Breast epithelium (tissue), 4 donors: ENCODE measurements around the gene MTG1. TPM values are rescaled to one million over a fixed set of nuclear protein-coding genes. Genes with fewer than 3 reads are reported as not detected.

Experiments used
- DNase-seq, 2 donors: peaks; one replicate each; pipeline ENCODE4 v3.0.0-alpha.2; 2019; ENCODE audit warnings: low spot score in 2 of 2
- H3K27ac ChIP-seq, 2 donors: fragments of 200-600 bp; sonication (generic) in 1 of 2; one replicate each; pipeline ENCODE4 v1.5.1; 2016 to 2019; ENCODE audit warnings: mild to moderate bottlenecking in 1 of 2
- H3K27me3 ChIP-seq, 2 donors: fragments of 200-600 bp; sonication (generic) in 1 of 2; one replicate each; pipeline versions ENCODE4 v1.5.1 to v1.6.0; 2017 to 2019; ENCODE audit warnings: control low read depth in 1 of 2, mild to moderate bottlenecking in 1 of 2
- H3K36me3 ChIP-seq: fragments of 200-600 bp; one replicate; pipeline ENCODE4 v1.5.1; 2019
- H3K4me1 ChIP-seq, 2 donors: fragments of 200-600 bp; sonication (generic); one replicate each; pipeline ENCODE4 v1.5.1; 2016 to 2019; ENCODE audit warnings: control low read depth in 1 of 2
- H3K4me3 ChIP-seq, 3 donors: fragments of 200-600 bp; sonication (generic); 1 replicate in 2 of 3; 2 replicates in 1 of 3; pipeline ENCODE4 v1.5.1; 2016 to 2019; ENCODE audit warnings: mild to moderate bottlenecking in 3 of 3, moderate library complexity in 2 of 3
- H3K9me3 ChIP-seq, 2 donors: fragments of 200-600 bp; sonication (generic) in 1 of 2; one replicate each; pipeline ENCODE4 v1.5.1; 2016 to 2019; ENCODE audit warnings: control low read depth in 1 of 2
- POLR2A ChIP-seq: fragments of 450-650 bp; IDR thresholded peaks from one replicate; pipeline ENCODE4 v1.6.1; 2016; ENCODE audit warnings: antibody characterized with exemption, mild to moderate bottlenecking, moderate library complexity
- POLR2AphosphoS5 ChIP-seq, 3 donors: sonication (generic); formaldehyde crosslinking; IDR thresholded peaks; one replicate each; pipeline ENCODE4 v1.6.1; 2017; ENCODE audit warnings: antibody characterized with exemption in 3 of 3
- intact Hi-C: fragments of 100-400 bp; cut with DNase I; formaldehyde crosslinking; loops from one replicate; pipeline ENCODE4 v1.15.1; 2023; ENCODE audit warnings: low total_unique reads
- total RNA-seq, 3 donors: library from RNA; depleted of rRNA; stranded (reverse); fragments of >200 nt; gene quantifications; one replicate each; pipeline ENCODE4 v1.1.0, GENCODE V29; 2016
- TF ChIP-seq, protein P1 (sequence below), 3 donors: fragments of 450-650 bp; IDR thresholded peaks; one replicate each; pipeline ENCODE4 v1.5.1; 2016 to 2017; ENCODE audit warnings: antibody characterized with exemption in 3 of 3, mild to moderate bottlenecking in 3 of 3, moderate library complexity in 3 of 3

The MTG1 gene
- total RNA-seq, 3 donors from 2014 or later = 22.9 to 56.4 (median 37.0) TPM

DNA sequence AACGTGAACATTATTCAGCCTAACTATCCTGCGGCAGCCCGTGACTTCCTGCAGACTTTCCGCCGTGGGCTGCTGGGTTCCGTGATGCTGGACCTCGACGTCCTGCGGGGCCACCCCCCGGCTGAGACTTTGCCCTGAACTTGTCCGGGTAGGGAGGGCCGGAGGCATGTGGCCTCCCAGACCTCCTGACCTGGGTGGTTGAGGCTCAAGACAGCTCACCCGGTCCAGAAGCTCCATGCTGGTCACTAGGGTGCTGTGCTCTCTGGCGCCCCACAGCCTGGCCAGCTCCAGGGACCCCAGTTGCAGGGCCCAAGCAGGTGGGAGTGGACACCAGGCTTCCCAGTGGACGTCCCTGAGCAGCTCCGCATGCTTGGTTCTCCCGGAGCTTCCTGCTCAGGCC is 26.1 kb downstream of the MTG1 start:
- no peaks in the 10 kb centered on the region for H3K9me3 ChIP-seq
- no peak overlapping the region for H3K27ac ChIP-seq
- TF ChIP-seq POLR2AphosphoS5 (IDR thresholded peaks at IDR 0.05) (no peak), POLR2A (no peak)
- TF ChIP-seq, protein P1, sequence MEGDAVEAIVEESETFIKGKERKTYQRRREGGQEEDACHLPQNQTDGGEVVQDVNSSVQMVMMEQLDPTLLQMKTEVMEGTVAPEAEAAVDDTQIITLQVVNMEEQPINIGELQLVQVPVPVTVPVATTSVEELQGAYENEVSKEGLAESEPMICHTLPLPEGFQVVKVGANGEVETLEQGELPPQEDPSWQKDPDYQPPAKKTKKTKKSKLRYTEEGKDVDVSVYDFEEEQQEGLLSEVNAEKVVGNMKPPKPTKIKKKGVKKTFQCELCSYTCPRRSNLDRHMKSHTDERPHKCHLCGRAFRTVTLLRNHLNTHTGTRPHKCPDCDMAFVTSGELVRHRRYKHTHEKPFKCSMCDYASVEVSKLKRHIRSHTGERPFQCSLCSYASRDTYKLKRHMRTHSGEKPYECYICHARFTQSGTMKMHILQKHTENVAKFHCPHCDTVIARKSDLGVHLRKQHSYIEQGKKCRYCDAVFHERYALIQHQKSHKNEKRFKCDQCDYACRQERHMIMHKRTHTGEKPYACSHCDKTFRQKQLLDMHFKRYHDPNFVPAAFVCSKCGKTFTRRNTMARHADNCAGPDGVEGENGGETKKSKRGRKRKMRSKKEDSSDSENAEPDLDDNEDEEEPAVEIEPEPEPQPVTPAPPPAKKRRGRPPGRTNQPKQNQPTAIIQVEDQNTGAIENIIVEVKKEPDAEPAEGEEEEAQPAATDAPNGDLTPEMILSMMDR (IDR thresholded peaks at IDR 0.05) = no peak
- intact Hi-C loops = no loop called here
- no peak overlapping the region for H3K4me3 ChIP-seq
- DNase-seq = no peak
- peaks cover 0 to 3% of the 10 kb centered on the region in 2 donors for H3K27me3 ChIP-seq
- no peaks in the 10 kb centered on the region for H3K36me3 ChIP-seq
- no peaks in the 10 kb centered on the region for H3K4me1 ChIP-seq

DNA sequence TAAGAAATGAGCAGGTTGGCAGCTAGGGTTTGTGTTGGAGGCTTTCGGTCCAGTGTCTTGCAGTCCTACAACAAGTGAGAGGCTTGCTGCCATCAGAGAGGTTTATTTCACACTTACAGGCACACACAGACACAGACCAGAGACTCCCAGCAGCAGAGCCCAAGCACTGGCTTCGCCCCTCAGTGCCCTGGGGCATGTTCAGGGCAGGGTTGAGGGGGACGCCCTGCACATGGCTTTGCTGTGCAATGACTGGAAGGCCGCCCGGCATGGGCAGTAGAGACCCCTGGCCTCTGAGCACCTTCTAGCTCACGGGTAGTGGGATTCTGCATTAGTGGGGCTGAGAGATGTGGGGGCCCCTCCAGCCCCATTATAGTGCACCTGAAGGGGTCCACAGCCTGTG is 26.6 kb downstream of the MTG1 start:
- TF ChIP-seq, protein P1 (IDR thresholded peaks at IDR 0.05) = no peak
- H3K27ac ChIP-seq = no peak overlapping the region
- DNase-seq = no peak
- H3K36me3 ChIP-seq = no peaks in the 10 kb centered on the region
- no peak overlapping the region for H3K4me3 ChIP-seq
- no peaks in the 10 kb centered on the region for H3K9me3 ChIP-seq
- no peaks in the 10 kb centered on the region for H3K4me1 ChIP-seq
- intact Hi-C loops = no loop called here
- peaks cover 0 to 3% of the 10 kb centered on the region in 2 donors for H3K27me3 ChIP-seq

DNA sequence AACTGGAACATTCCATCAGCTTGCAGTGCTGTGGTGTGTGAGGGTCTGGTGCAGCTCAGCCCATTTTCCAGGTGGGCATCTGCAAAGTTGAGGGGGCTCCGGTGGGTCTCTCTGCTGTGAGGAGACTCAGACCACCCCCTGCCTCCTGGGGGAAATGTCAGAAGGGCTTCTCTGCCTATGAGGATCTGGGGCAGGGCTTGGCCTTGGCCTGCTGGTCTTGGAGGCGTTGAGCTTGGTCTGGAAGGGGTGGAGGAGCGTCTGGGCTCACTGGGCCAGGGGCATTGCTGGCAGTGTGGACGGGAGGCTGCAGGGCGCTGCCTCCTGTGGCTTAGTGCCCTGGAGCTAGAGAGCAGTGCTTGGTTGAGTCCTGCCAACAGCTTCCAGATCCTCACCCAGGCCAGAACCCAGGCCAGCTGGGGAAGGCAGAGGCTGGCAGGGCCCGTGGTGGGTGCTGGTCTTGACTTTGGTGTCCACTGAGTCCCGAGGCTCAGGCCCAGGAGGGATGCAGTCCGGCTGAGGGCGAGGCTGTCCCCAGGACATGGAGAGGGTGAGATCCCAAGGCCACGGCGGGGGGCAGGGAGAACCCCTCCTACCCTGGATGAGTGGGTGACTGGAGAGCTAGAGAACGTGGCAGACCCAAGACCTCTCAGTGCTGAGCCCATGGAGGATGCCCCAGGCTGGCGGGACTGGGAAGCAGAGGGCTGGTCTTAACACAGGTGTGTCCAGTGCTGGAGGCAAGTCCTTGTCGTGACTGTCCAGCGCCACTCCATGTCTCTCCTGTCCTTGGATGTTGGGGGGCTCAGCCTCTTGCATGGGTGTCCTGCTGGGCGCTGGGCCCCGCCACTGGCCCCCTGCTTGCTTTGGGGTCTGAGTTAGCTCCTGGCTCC is 27.6 kb downstream of the MTG1 start:
- peaks cover 0 to 3% of the 10 kb centered on the region in 2 donors for H3K27me3 ChIP-seq
- DNase-seq = no peak
- no peaks in the 10 kb centered on the region for H3K4me1 ChIP-seq
- TF ChIP-seq, protein P1 (IDR thresholded peaks at IDR 0.05) = no peak
- TF ChIP-seq POLR2A (no peak), POLR2AphosphoS5 (IDR thresholded peaks at IDR 0.05) (no peak)
- no peak overlapping the region for H3K4me3 ChIP-seq
- H3K9me3 ChIP-seq = no peaks in the 10 kb centered on the region
- no peaks in the 10 kb centered on the region for H3K36me3 ChIP-seq
- intact Hi-C loops = no loop called here
- no peak overlapping the region for H3K27ac ChIP-seq

DNA sequence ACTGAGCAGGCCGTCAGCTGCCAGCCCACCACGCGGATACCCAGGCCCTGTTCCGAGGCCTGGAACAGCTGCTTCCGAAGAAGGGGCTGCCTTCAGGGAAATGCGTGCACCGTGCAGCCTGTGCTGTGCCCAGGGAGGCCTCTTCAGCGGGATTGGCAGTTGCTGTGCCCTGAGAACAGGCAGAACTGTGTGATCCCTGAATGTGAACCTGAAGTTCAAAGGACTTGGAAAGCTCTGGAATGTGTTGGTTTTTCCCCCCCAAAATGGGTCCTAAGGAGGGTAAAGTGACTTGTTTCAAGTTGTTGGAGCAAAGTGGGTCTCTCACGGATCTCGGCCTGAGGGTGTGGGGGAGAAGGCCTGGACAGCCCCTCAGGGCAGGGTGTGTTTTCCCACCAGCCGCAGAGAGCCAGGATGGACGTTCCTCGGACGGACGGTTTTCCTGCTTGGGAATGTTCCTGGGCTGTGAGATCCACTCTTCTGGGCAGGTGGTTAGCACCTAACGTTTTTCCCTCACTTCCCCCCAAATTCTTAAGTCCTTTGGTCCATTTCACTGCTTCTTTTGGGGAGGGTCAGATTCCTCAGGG is 28.4 kb downstream of the MTG1 start:
- Histone ChIP-seq H3K4me3 (no peak overlapping the region), H3K27ac (no peak overlapping the region), H3K4me1 (no peaks in the 10 kb centered on the region), H3K9me3 (no peaks in the 10 kb centered on the region), H3K36me3 (no peaks in the 10 kb centered on the region), H3K27me3 (peaks cover 0 to 3% of the 10 kb centered on the region in 2 donors)
- intact Hi-C loops = no loop called here
- no peak for TF ChIP-seq POLR2A
- no peak for TF ChIP-seq POLR2AphosphoS5 (IDR thresholded peaks at IDR 0.05)
- TF ChIP-seq, protein P1 (IDR thresholded peaks at IDR 0.05) = no peak
- DNase-seq = no peak
